ENCODE data around the gene RIMS3. TPM values are rescaled to one million over a fixed set of nuclear protein-coding genes. Genes with fewer than 3 reads are reported as not detected.

Gene RIMS3
- total RNA-seq, 1 experiment from 2014 or later: 4.2 TPM

DNA sequence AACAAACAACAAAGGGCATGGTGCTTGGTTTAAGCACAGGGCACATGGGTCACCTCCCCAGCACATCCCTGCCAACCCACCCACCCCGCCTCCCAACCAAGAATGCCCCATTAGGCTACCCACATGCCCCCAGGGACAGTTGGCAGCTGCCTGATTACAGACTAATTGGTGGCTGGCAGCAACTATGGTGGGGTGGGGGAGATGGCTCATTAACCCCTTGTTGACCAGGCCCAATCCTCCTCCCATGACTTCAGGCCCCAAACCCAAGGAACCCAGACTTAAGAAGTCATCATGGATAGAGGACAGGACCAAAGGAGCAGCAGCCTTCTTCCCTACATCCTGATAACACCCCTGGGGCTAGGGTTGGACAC lies 1.3 kb downstream of the RIMS3 start:
- no peak overlapping the region for H3K9ac ChIP-seq (ENCODE audit: low read length)
- no peaks in the 10 kb centered on the region for H3K9me2 ChIP-seq (replicated peaks; ENCODE audit: insufficient read depth, low read length)
- no peak overlapping the region for H3K4me3 ChIP-seq (ENCODE audit: low read length)
- DNase-seq: no peak
- no peak overlapping the region for H3K4me2 ChIP-seq (ENCODE audit: low read depth, low read length, poor library complexity, severe bottlenecking)
- H3K27me3 ChIP-seq (ENCODE audit: low read length): no peaks in the 10 kb centered on the region
- H3K27ac ChIP-seq (ENCODE audit: low read length): no peak overlapping the region
- H4K20me1 ChIP-seq (ENCODE audit: insufficient read depth, low read depth, low read length): peaks cover 7% of the 10 kb centered on the region; the same call in 1 of the 2 replicates
- no peaks in the 10 kb centered on the region for H3K9me3 ChIP-seq (ENCODE audit: low read length)
- H2AFZ ChIP-seq (ENCODE audit: low read length): no peak overlapping the region
- no peaks in the 10 kb centered on the region for H3K36me3 ChIP-seq (ENCODE audit: insufficient read depth, low read length)
- no peaks in the 10 kb centered on the region for H3K79me2 ChIP-seq (ENCODE audit: low read length)
- peaks cover 44% of the 10 kb centered on the region for H3K4me1 ChIP-seq (ENCODE audit: low read length)

DNA sequence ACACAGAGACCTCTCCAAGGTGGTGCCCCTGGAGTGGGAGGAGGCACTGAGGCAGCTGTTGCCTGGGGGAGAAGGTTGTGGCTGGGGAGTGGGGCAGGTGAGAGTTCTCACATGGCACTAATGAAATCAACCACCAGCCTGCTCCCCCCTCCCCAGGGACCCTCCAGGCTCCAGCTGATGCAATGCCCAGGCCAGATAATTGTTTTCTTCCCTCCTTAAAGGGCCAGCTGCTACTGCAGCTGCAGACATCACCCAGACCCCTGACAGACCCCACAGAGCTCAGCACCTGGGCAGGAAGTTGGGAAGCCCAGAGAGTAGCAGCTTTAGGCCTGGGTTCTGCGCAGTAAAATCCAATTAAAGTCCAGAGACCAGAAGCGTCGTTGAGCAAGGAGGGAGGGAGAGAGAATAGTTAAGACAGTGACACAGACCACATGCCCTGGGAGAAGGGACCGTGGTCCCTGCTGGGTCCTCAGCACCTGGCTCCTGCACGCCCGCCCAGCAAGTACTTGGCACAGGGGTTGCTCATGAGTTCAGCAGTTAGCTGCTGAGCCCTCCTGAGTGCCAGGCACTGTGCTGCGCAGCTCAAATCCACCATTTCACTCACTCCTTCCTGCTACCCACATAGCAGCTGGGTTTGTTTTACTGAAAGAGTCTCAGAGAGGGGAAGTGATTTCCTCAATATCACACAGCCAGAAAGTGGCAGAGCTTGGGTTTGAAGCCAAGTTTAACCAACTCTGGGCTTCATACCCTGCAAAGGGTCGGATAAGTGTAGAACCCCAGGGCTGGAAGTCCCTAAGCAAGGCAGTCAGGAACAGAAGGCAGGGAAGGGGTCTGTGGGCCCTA lies 1.9 kb downstream of the RIMS3 start:
- Histone ChIP-seq H3K27ac (ENCODE audit: low read length) (no peak overlapping the region), H3K9me2 (replicated peaks; ENCODE audit: insufficient read depth, low read length) (no peaks in the 10 kb centered on the region), H3K4me1 (ENCODE audit: low read length) (peaks cover 41% of the 10 kb centered on the region), H3K4me2 (ENCODE audit: low read depth, low read length, poor library complexity, severe bottlenecking) (no peak overlapping the region), H3K79me2 (ENCODE audit: low read length) (no peaks in the 10 kb centered on the region), H3K9ac (ENCODE audit: low read length) (no peak overlapping the region), H3K9me3 (ENCODE audit: low read length) (no peaks in the 10 kb centered on the region), H3K27me3 (ENCODE audit: low read length) (no peaks in the 10 kb centered on the region), H3K4me3 (ENCODE audit: low read length) (no peak overlapping the region), H4K20me1 (ENCODE audit: insufficient read depth, low read depth, low read length) (peaks cover 7% of the 10 kb centered on the region; the same call in 1 of the 2 replicates), H3K36me3 (ENCODE audit: insufficient read depth, low read length) (no peaks in the 10 kb centered on the region), H2AFZ (ENCODE audit: low read length) (no peak overlapping the region)
- no peak for DNase-seq

- DNase-seq: no peak
- H2AFZ ChIP-seq (ENCODE audit: low read length): no peak overlapping the region
- no peak overlapping the region for H3K9ac ChIP-seq (ENCODE audit: low read length)
- no peaks in the 10 kb centered on the region for H3K9me2 ChIP-seq (replicated peaks; ENCODE audit: insufficient read depth, low read length)
- no peak overlapping the region for H3K4me3 ChIP-seq (ENCODE audit: low read length)
- no peak overlapping the region for H3K4me2 ChIP-seq (ENCODE audit: low read depth, low read length, poor library complexity, severe bottlenecking)
- H3K27ac ChIP-seq (ENCODE audit: low read length): no peak overlapping the region
- peaks cover 7% of the 10 kb centered on the region; the same call in 1 of the 2 replicates for H4K20me1 ChIP-seq (ENCODE audit: insufficient read depth, low read depth, low read length)
- H3K9me3 ChIP-seq (ENCODE audit: low read length): no peaks in the 10 kb centered on the region
- no peaks in the 10 kb centered on the region for H3K27me3 ChIP-seq (ENCODE audit: low read length)
- H3K79me2 ChIP-seq (ENCODE audit: low read length): no peaks in the 10 kb centered on the region
- H3K4me1 ChIP-seq (ENCODE audit: low read length): peaks cover 40% of the 10 kb centered on the region
- no peaks in the 10 kb centered on the region for H3K36me3 ChIP-seq (ENCODE audit: insufficient read depth, low read length)
Observed at GRCh38 chr1:40662864-40663263, 2.6 kb downstream of the RIMS3 start.

- Histone ChIP-seq H3K27me3 (ENCODE audit: low read length) (no peaks in the 10 kb centered on the region), H3K36me3 (ENCODE audit: insufficient read depth, low read length) (no peaks in the 10 kb centered on the region), H2AFZ (ENCODE audit: low read length) (no peak overlapping the region), H3K4me3 (ENCODE audit: low read length) (no peak overlapping the region), H3K4me1 (ENCODE audit: low read length) (peaks cover 35% of the 10 kb centered on the region), H3K27ac (ENCODE audit: low read length) (no peak overlapping the region), H3K9me2 (replicated peaks; ENCODE audit: insufficient read depth, low read length) (no peaks in the 10 kb centered on the region), H3K9ac (ENCODE audit: low read length) (no peak overlapping the region), H3K79me2 (ENCODE audit: low read length) (no peaks in the 10 kb centered on the region), H4K20me1 (ENCODE audit: insufficient read depth, low read depth, low read length) (peaks cover 7% of the 10 kb centered on the region; the same call in 1 of the 2 replicates), H3K9me3 (ENCODE audit: low read length) (no peaks in the 10 kb centered on the region), H3K4me2 (ENCODE audit: low read depth, low read length, poor library complexity, severe bottlenecking) (no peak overlapping the region)
- no peak for DNase-seq
Observed at GRCh38 chr1:40662151-40662550, 3.3 kb downstream of the RIMS3 start.

DNA sequence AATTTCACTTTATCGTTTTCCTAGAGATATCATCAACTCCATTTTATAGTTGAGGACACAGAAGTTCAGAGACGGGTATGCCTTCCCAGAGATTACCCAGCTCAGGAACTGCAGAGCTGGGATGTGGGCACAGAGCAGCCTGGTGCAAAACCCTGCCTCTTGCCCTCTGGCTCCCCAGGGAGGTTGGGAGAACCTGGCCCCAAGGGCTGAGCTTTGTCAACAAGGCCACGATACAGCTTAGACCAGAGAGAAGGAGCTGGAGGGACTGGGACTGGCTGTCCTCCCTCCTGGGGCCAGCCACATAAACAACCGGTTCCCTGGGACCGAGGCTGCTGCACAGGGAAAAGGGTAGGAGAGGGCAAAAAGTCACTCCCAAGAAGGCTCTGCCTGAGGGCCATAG lies 3.8 kb downstream of the RIMS3 start:
- H3K27me3 ChIP-seq (ENCODE audit: low read length): no peaks in the 10 kb centered on the region
- H3K4me3 ChIP-seq (ENCODE audit: low read length): no peak overlapping the region
- no peak overlapping the region for H3K9ac ChIP-seq (ENCODE audit: low read length)
- H3K27ac ChIP-seq (ENCODE audit: low read length): no peak overlapping the region
- H3K79me2 ChIP-seq (ENCODE audit: low read length): no peaks in the 10 kb centered on the region
- no peaks in the 10 kb centered on the region for H3K9me3 ChIP-seq (ENCODE audit: low read length)
- H2AFZ ChIP-seq (ENCODE audit: low read length): no peak overlapping the region
- H3K9me2 ChIP-seq (replicated peaks; ENCODE audit: insufficient read depth, low read length): no peaks in the 10 kb centered on the region
- H4K20me1 ChIP-seq (ENCODE audit: insufficient read depth, low read depth, low read length): peaks cover 7% of the 10 kb centered on the region; the same call in 1 of the 2 replicates
- peaks cover 33% of the 10 kb centered on the region for H3K4me1 ChIP-seq (ENCODE audit: low read length)
- no peak for DNase-seq
- no peaks in the 10 kb centered on the region for H3K36me3 ChIP-seq (ENCODE audit: insufficient read depth, low read length)
- H3K4me2 ChIP-seq (ENCODE audit: low read depth, low read length, poor library complexity, severe bottlenecking): no peak overlapping the region

DNA sequence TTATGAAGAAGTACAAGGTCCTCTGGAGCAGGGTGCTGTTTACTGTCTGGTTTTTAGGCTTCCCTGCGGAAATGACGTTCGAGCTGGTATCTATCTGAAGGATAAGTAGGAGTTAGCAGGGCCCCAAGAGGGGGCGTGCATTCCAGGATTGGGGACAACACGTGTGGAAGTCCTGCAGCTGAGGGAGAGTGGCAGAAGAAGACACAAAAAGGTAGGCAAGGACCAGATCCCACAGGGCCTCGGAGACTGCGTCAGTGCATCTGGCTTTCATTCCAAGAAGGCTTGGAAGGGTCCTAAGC lies 5.9 kb downstream of the RIMS3 start:
- no peaks in the 10 kb centered on the region for H3K9me2 ChIP-seq (replicated peaks; ENCODE audit: insufficient read depth, low read length)
- no peaks in the 10 kb centered on the region for H3K9me3 ChIP-seq (ENCODE audit: low read length)
- no peak overlapping the region for H3K9ac ChIP-seq (ENCODE audit: low read length)
- no peak overlapping the region for H3K4me3 ChIP-seq (ENCODE audit: low read length)
- peaks cover 4% of the 10 kb centered on the region; the same call in 1 of the 2 replicates for H4K20me1 ChIP-seq (ENCODE audit: insufficient read depth, low read depth, low read length)
- H2AFZ ChIP-seq (ENCODE audit: low read length): no peak overlapping the region
- no peaks in the 10 kb centered on the region for H3K27me3 ChIP-seq (ENCODE audit: low read length)
- DNase-seq: no peak
- peaks cover 16% of the 10 kb centered on the region for H3K4me1 ChIP-seq (ENCODE audit: low read length)
- no peaks in the 10 kb centered on the region for H3K79me2 ChIP-seq (ENCODE audit: low read length)
- H3K4me2 ChIP-seq (ENCODE audit: low read depth, low read length, poor library complexity, severe bottlenecking): no peak overlapping the region
- no peaks in the 10 kb centered on the region for H3K36me3 ChIP-seq (ENCODE audit: insufficient read depth, low read length)
- H3K27ac ChIP-seq (ENCODE audit: low read length): no peak overlapping the region

- Histone ChIP-seq H3K4me2 (ENCODE audit: low read depth, low read length, poor library complexity, severe bottlenecking) (no peak overlapping the region), H3K9me3 (ENCODE audit: low read length) (no peaks in the 10 kb centered on the region), H3K36me3 (ENCODE audit: insufficient read depth, low read length) (no peaks in the 10 kb centered on the region), H3K79me2 (ENCODE audit: low read length) (no peaks in the 10 kb centered on the region), H2AFZ (ENCODE audit: low read length) (no peak overlapping the region), H3K27me3 (ENCODE audit: low read length) (no peaks in the 10 kb centered on the region), H3K27ac (ENCODE audit: low read length) (no peak overlapping the region), H4K20me1 (ENCODE audit: insufficient read depth, low read depth, low read length) (no peaks in the 10 kb centered on the region), H3K4me1 (ENCODE audit: low read length) (peaks cover 10% of the 10 kb centered on the region), H3K4me3 (ENCODE audit: low read length) (no peak overlapping the region), H3K9me2 (replicated peaks; ENCODE audit: insufficient read depth, low read length) (no peaks in the 10 kb centered on the region), H3K9ac (ENCODE audit: low read length) (no peak overlapping the region)
- DNase-seq: no peak
Observed at GRCh38 chr1:40658751-40659648, 6.5 kb downstream of the RIMS3 start.

GRCh38 chr1:40657046-40657445 lies 8.4 kb downstream of the RIMS3 start:
- no peak for DNase-seq
- H3K9me2 ChIP-seq (replicated peaks; ENCODE audit: insufficient read depth, low read length): no peaks in the 10 kb centered on the region
- no peaks in the 10 kb centered on the region for H3K79me2 ChIP-seq (ENCODE audit: low read length)

More at GRCh38 chr1:40657046-40657445, 8.4 kb downstream of the RIMS3 start:
- H3K4me2 ChIP-seq (ENCODE audit: low read depth, low read length, poor library complexity, severe bottlenecking): no peak overlapping the region
- H3K36me3 ChIP-seq (ENCODE audit: insufficient read depth, low read length): no peaks in the 10 kb centered on the region
- no peaks in the 10 kb centered on the region for H3K9me3 ChIP-seq (ENCODE audit: low read length)
- no peaks in the 10 kb centered on the region for H4K20me1 ChIP-seq (ENCODE audit: insufficient read depth, low read depth, low read length)
- H2AFZ ChIP-seq (ENCODE audit: low read length): no peak overlapping the region
- no peak overlapping the region for H3K27ac ChIP-seq (ENCODE audit: low read length)
- no peaks in the 10 kb centered on the region for H3K4me1 ChIP-seq (ENCODE audit: low read length)
- no peak overlapping the region for H3K4me3 ChIP-seq (ENCODE audit: low read length)
- H3K9ac ChIP-seq (ENCODE audit: low read length): no peak overlapping the region
- H3K27me3 ChIP-seq (ENCODE audit: low read length): no peaks in the 10 kb centered on the region

All from Karpas-422 (cell line).